NCI-H187 (cell line): ENCODE data around the gene FAM149A.

ENCODE experiments used
- DNase-seq, 2 experiments: peaks; one replicate each; lab custom pipeline; 2025; lab: John Stamatoyannopoulos, UW

The FAM149A gene

GRCh38 chr4:186104114-186104889 lies at the start of gene FAM149A:
FAM149A (plus strand) TSS chr4:186104704.
- DNase-seq = peak; percentile 2 to 30

GRCh38 chr4:186058253-186058979 lies 46.1 kb upstream of the FAM149A start:
- DNase-seq = no peak

- DNase-seq = no peak
These were observed 45.6 kb upstream of the FAM149A start for GRCh38 chr4:186058980-186059316.

GRCh38 chr4:186061921-186062320 lies 42.6 kb upstream of the FAM149A start:
- no peak for DNase-seq

GRCh38 chr4:186067757-186068385 lies 36.6 kb upstream of the FAM149A start:
- peak; percentile 5 to 24 for DNase-seq

- no peak for DNase-seq
These were observed 35.7 kb upstream of the FAM149A start, which contains the start of gene TLR3 for GRCh38 chr4:186068581-186069348. TLR3 (plus strand) TSS chr4:186069156; CDS start chr4:186076620, 7,464 bp downstream.

- DNase-seq = no peak
These were observed 34.8 kb upstream of the FAM149A start for GRCh38 chr4:186069729-186070128.

GRCh38 chr4:186072516-186072915 lies 32.0 kb upstream of the FAM149A start:
- no peak for DNase-seq

- no peak for DNase-seq
These were observed 30.3 kb upstream of the FAM149A start for GRCh38 chr4:186074189-186074588.

GRCh38 chr4:186078981-186079638 lies 25.4 kb upstream of the FAM149A start:
- no peak for DNase-seq

- no peak for DNase-seq
These were observed 24.8 kb upstream of the FAM149A start for GRCh38 chr4:186079694-186080093.

- DNase-seq = no peak
These were observed 23.2 kb upstream of the FAM149A start for GRCh38 chr4:186081202-186081807.

- DNase-seq = no peak
These were observed 22.3 kb upstream of the FAM149A start for GRCh38 chr4:186082221-186082620.

- DNase-seq = no peak
These were observed 16.0 kb upstream of the FAM149A start for GRCh38 chr4:186088523-186088922.

GRCh38 chr4:186092296-186092695 lies 12.2 kb upstream of the FAM149A start:
- no peak for DNase-seq

GRCh38 chr4:186095406-186095805 lies 9.1 kb upstream of the FAM149A start:
- DNase-seq = no peak

GRCh38 chr4:186096681-186097165 lies 7.8 kb upstream of the FAM149A start:
- no peak for DNase-seq

GRCh38 chr4:186097386-186097785 lies 7.1 kb upstream of the FAM149A start:
- DNase-seq = no peak

- no peak for DNase-seq
These were observed 1.6 kb upstream of the FAM149A start for GRCh38 chr4:186102931-186103330.

GRCh38 chr4:186104890-186105646 lies 564 bp downstream of the FAM149A start:
- no peak for DNase-seq
